Prostate gland (tissue), 2 donors: ENCODE results near the gene FANCE. TPM values are rescaled to one million over a fixed set of nuclear protein-coding genes. Genes with fewer than 3 reads are reported as not detected.

Source experiments
- DNase-seq: peaks from one replicate; pipeline ENCODE4 v3.0.0-alpha.2; 2019; ENCODE audit warnings: low spot score
- H3K27ac ChIP-seq, 2 donors: fragments of 200-600 bp; sonication (generic); 2 replicates each; pipeline ENCODE4 v1.5.1; 2017 to 2019
- H3K27me3 ChIP-seq: fragments of 200-600 bp; sonication (generic); replicated peaks from 2 replicates; pipeline ENCODE4 v1.5.1; 2019; ENCODE audit not compliant: insufficient read depth
- H3K36me3 ChIP-seq, 2 donors: fragments of 200-600 bp; sonication (generic); 1 replicate in 1 of 2; 2 replicates in 1 of 2; pipeline versions ENCODE4 v1.5.1 to v1.8.1; 2017 to 2019
- H3K4me1 ChIP-seq: fragments of 200-600 bp; sonication (generic); replicated peaks from 2 replicates; pipeline ENCODE4 v1.5.1; 2019
- H3K4me3 ChIP-seq, 2 donors: fragments of 200-600 bp; sonication (generic); 2 replicates each; pipeline ENCODE4 v1.5.1; 2017 to 2019
- H3K9me3 ChIP-seq: fragments of 200-600 bp; sonication (generic); 2 replicates; pipeline ENCODE4 v1.5.1; 2017
- POLR2A ChIP-seq: fragments of 450-650 bp; IDR thresholded peaks from one replicate; pipeline ENCODE4 v1.6.1; 2016; ENCODE audit warnings: antibody characterized with exemption, mild to moderate bottlenecking
- POLR2AphosphoS5 ChIP-seq: sonication (generic); formaldehyde crosslinking; IDR thresholded peaks from one replicate; pipeline ENCODE4 v1.6.1; 2017; ENCODE audit warnings: antibody characterized with exemption
- WGBS: methylation state at CpG from one replicate; pipeline ENCODE4 v1.1.5; 2018; 5-methylcytosine and 5-hydroxymethylcytosine counted together
- intact Hi-C: fragments of 100-400 bp; cut with DNase I; formaldehyde crosslinking; loops from one replicate; pipeline ENCODE4 v1.14.2; 2022
- total RNA-seq, 2 donors: library from RNA; depleted of rRNA; stranded (reverse); fragments of >200 nt; gene quantifications; one replicate each; pipeline ENCODE4 v1.1.0, GENCODE V29; 2016
- TF ChIP-seq, protein P1 (sequence below), 4 experiments: fragments of 200-600 bp in 2 of 4; fragments of 450-650 bp in 2 of 4; sonication (generic) in 2 of 4; IDR thresholded peaks; 1 replicate in 3 of 4; 2 replicates in 1 of 4; pipeline ENCODE4 v1.5.1; 2016 to 2019; ENCODE audit warnings: antibody characterized with exemption in 4 of 4, mild to moderate bottlenecking in 2 of 4, moderate library complexity in 2 of 4

The FANCE gene
- total RNA-seq, 2 donors from 2014 or later = 7.5 to 14.0 TPM

DNA sequence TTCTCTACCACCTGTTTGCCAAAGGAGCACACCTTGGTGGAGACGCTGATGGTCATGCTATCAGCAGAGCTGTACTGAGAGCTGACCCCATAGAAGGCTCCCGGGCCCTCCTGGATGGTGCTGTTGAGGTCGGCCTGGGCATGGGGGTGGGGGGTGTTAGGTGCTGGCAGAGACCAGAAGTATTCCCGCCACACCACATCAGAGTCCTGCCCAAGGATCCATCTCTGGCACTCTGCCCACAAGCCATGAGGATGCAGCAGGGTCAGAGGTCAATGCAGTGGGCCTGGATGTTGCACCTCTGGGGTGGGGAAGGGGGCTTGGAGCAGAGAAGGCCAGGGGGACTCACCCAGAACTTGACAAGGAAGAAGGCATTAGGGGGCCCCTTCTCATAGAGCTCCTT is 23.4 kb downstream of the FANCE start:
- Histone ChIP-seq H3K4me1 (no peaks in the 10 kb centered on the region), H3K27me3 (no peaks in the 10 kb centered on the region), H3K36me3 (peaks cover 0 to 6% of the 10 kb centered on the region in 2 donors), H3K4me3 (no peak overlapping the region), H3K27ac (no peak overlapping the region), H3K9me3 (no peaks in the 10 kb centered on the region)
- WGBS = 85% methylated on average over 4 of the region's 4 CpGs
- intact Hi-C loops = no loop called here
- no peak for DNase-seq
- TF ChIP-seq POLR2A = no peak
- TF ChIP-seq POLR2AphosphoS5 = no peak
- TF ChIP-seq, protein P1, sequence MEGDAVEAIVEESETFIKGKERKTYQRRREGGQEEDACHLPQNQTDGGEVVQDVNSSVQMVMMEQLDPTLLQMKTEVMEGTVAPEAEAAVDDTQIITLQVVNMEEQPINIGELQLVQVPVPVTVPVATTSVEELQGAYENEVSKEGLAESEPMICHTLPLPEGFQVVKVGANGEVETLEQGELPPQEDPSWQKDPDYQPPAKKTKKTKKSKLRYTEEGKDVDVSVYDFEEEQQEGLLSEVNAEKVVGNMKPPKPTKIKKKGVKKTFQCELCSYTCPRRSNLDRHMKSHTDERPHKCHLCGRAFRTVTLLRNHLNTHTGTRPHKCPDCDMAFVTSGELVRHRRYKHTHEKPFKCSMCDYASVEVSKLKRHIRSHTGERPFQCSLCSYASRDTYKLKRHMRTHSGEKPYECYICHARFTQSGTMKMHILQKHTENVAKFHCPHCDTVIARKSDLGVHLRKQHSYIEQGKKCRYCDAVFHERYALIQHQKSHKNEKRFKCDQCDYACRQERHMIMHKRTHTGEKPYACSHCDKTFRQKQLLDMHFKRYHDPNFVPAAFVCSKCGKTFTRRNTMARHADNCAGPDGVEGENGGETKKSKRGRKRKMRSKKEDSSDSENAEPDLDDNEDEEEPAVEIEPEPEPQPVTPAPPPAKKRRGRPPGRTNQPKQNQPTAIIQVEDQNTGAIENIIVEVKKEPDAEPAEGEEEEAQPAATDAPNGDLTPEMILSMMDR (IDR thresholded peaks at IDR 0.05) = no peak

DNA sequence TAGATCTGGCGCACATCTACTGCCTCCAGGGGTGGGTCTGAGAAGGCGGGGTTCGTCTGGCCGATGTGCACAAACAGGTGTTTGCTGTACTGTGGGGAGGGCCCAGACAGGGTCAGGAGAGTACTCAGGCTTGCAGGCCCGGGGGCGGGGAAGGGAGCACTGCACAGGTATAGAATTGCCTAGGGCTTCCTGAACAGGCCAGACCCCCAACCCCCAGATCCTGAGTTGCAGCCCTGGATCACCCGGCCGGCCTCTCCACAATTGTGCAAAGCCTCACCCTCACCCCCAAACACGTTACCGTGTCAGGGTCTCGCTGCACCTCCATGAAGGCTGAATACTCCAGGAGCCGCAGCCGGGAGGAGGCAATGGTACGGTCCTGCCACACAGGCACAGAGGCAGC is 23.9 kb downstream of the FANCE start:
- H3K27me3 ChIP-seq = no peaks in the 10 kb centered on the region
- no peak overlapping the region for H3K4me3 ChIP-seq
- intact Hi-C loops = no loop called here
- no peak for TF ChIP-seq POLR2AphosphoS5
- TF ChIP-seq POLR2A = no peak
- TF ChIP-seq, protein P1 (IDR thresholded peaks at IDR 0.05) = no peak
- no peaks in the 10 kb centered on the region for H3K9me3 ChIP-seq
- H3K4me1 ChIP-seq = no peaks in the 10 kb centered on the region
- no peak for DNase-seq
- 77% methylated on average over 14 of the region's 14 CpGs for WGBS
- no peak overlapping the region for H3K27ac ChIP-seq
- peaks cover 0 to 6% of the 10 kb centered on the region in 2 donors for H3K36me3 ChIP-seq

DNA sequence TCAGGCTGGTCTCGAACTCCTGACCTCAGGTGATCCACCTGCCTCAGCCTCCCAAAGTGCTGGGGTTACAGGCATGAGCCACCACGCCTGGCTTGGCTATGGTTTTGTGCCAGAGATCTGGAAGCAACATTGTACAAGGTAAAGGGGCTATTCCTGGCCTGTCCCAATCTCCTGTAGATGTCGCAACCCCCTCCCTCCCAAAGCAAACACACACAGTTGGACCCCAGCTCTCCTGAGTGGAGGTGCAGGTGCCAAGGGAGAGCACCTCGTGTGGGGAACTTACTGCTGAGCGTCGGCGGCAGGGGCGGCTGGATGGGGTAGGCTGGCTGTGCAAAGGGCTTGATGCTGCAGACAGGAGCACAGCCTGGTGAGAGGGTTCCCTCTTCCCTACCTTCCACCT is 24.9 kb downstream of the FANCE start:
- H3K27me3 ChIP-seq = no peaks in the 10 kb centered on the region
- H3K4me1 ChIP-seq = no peaks in the 10 kb centered on the region
- no peaks in the 10 kb centered on the region for H3K9me3 ChIP-seq
- 74% methylated on average over 8 of the region's 8 CpGs for WGBS
- peaks cover 0 to 6% of the 10 kb centered on the region in 2 donors for H3K36me3 ChIP-seq
- TF ChIP-seq POLR2A (no peak), POLR2AphosphoS5 (no peak)
- TF ChIP-seq, protein P1 (IDR thresholded peaks at IDR 0.05) = no peak
- DNase-seq = no peak
- no peak overlapping the region for H3K27ac ChIP-seq
- no peak overlapping the region for H3K4me3 ChIP-seq
- intact Hi-C loops = no loop called here

DNA sequence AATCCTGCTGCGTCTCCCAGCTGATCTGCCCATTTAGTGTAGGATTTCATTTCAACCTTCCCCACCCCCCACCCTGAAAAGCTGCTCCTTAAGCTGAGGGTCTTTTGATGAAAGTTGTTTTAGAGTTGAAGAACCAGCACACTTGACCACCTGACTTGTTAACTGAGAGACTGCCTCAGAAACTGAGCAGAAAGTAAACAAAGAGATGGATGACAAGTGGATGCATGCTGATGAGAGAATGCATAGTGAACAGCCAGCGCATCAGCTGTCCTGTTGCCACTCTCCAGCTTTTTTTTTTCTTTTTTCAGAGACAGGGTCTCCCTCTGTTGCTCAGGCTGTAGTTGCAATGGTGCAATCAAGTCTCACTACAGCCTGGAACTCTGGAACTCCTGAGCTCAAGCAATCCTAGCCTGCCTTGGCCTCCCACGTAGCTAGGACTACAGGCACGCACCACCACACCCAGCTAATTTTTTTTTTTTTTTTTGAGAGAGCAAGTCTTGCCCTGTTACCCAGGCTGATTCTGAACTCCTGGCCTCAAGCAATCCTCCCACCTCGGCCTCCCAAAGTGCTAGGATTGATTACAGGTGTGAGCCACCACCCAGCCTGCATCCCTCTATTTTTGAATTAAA is 25.5 kb downstream of the FANCE start:
- Histone ChIP-seq H3K4me1 (no peaks in the 10 kb centered on the region), H3K4me3 (no peak overlapping the region), H3K27ac (no peak overlapping the region), H3K36me3 (peaks cover 0 to 8% of the 10 kb centered on the region in 2 donors), H3K27me3 (no peaks in the 10 kb centered on the region), H3K9me3 (no peaks in the 10 kb centered on the region)
- intact Hi-C loops = no loop called here
- TF ChIP-seq, protein P1 (IDR thresholded peaks at IDR 0.05) = no peak
- TF ChIP-seq POLR2AphosphoS5 (no peak), POLR2A (no peak)
- DNase-seq = no peak
- 72% methylated on average over 5 of the region's 5 CpGs for whole genome bisulfite sequencing

DNA sequence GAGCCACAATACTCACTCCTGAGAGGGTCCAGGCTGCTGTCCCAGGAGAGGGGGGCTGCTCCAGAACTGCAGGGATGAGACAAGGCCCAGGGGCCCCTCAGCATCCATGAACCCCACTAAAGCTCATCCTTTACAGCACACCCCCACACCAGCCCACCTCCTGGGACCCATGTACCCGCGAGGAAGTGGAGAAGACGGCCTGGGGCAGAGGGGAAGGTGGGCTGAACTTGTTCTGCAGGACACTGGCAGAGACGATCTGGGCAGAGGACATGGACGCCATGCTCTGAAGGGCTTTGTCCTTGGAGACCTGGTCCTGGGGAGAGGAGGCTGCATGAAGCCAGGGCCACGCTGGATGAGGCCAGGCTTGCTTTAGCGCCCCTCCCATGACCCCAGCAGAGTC is 26.1 kb downstream of the FANCE start:
- TF ChIP-seq POLR2AphosphoS5 = no peak
- TF ChIP-seq, protein P1 (IDR thresholded peaks at IDR 0.05) = no peak
- no peak for TF ChIP-seq POLR2A
- H3K4me3 ChIP-seq = no peak overlapping the region
- H3K27me3 ChIP-seq = no peaks in the 10 kb centered on the region
- DNase-seq = no peak
- no peaks in the 10 kb centered on the region for H3K9me3 ChIP-seq
- peaks cover 0 to 8% of the 10 kb centered on the region in 2 donors for H3K36me3 ChIP-seq
- no peaks in the 10 kb centered on the region for H3K4me1 ChIP-seq
- H3K27ac ChIP-seq = no peak overlapping the region
- intact Hi-C loops = no loop called here
- whole genome bisulfite sequencing = 83% methylated on average over 7 of the region's 7 CpGs
